HS-5 (cell line): ENCODE measurements around the gene MPP3.

ENCODE experiments used
- DNase-seq: peaks from one replicate; pipeline ENCODE4 v3.0.0-alpha.2; 2012; ENCODE audit warnings: low read depth

Gene MPP3

DNA sequence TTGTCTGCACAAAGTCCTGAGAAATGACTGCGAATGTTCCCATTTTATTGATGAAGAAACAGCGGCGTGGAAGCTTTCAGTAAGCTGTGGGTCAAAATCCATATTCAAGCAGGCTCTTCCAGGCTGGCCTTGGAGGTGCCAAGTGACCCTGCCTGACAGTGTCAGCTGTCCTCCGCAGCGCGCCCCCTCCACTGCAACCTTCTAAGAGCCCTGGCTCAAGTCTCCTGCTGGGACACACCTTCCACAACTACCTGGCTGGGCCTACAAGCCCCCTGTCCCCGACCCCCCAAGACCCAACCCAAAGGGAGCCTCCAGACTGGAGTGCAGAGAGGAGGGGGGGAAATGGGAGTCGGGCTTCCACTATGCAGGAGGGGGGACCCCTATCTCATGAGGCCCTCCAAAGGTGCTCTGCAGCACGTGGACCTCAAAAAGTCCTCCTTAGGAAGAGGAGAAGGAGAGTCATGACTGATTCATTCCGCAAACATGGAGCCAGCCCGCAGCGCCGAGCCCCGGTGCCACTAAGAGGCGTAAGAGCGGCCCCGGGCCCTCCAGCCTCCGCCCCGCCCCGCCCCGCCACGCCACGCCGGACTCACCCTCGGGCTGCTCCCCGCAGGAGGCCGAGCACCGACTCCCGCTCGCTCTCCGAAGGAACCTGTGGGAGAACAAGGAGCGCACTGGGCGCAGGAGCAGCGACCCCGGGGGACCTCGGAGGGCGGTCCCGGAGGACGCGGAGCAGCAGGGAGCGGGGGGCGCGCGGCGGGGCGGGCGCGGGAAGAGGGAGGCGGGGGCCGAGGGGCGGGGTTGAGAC, 574 bp downstream of the MPP3 start:
- peak; percentile 45 for DNase-seq

DNA sequence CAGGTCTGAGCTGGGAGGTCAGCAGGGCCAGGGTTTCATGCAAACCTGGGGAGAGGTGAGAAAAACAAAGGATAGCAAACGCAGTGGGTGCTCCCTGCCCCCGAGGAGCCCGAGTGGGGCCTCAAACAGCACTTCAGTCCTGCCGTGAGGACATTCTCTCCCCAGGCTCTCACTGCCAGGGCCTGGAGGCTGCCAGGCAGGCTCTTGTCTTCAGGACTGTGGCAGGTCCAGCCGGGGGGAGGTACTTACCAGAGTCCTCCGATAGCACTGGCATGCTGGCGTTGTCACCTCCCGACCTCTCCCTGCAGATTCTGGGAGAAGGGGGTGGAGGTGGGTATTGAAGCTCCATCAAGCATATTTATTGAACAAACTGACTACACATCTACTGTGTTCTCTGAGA, 1.3 kb downstream of the MPP3 start:
- DNase-seq, result no peak

DNA sequence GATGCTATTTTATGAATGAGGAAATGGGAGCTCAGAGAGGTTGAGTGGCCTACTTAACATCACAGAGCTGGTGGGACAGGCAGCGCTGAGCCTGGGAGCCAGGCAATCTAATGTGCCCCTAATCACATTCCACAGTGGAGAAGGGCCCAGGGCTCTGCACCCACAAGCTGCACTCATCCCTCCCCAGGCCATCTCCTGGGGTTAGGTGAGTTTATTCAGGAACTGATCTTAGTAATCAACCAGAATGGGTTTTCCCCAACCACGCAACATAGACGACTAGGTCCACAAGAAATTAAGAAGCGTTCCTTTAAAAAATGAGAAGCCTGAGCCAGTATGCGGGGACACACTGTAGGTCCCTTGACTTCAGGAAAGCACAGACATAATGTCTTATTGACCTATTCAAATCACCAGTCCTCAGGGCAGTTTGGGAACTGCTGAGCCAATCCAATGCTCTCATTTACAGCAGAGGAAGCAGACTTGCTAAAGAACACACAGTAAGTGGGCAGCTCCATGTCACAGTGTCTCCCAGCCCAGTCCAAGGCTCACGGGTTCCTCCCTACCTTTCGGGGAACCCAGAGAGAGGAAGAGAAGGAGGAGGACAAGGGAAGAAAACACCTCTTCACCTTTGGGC, 2.3 kb downstream of the MPP3 start:
- DNase-seq, result no peak

GRCh38 chr17:43829738-43830137, 3.2 kb downstream of the MPP3 start:
- DNase-seq, result no peak

- no peak for DNase-seq
These were observed 5.3 kb downstream of the MPP3 start for GRCh38 chr17:43827596-43827995.

GRCh38 chr17:43826206-43826605, 6.7 kb downstream of the MPP3 start:
- DNase-seq, result no peak

DNA sequence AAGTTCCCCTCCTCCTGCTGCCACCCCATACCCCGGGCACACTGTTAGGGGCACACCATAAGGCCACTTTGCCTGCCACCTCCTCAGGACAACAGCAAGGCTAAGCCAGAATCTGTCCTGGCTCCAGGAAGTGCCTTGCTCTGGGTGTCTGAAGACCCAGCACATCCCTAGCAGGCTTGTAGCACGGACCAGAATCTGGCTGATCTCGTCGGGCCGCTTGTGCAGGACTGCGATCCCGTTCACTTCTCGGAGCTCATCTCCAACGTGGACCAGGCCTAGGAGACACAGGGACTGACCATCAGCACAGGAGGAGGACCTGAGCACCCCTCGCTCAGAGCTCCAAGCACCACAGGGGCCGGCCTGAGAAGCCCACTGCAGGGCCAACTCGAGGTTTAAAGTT, 7.4 kb downstream of the MPP3 start:
- no peak for DNase-seq

DNA sequence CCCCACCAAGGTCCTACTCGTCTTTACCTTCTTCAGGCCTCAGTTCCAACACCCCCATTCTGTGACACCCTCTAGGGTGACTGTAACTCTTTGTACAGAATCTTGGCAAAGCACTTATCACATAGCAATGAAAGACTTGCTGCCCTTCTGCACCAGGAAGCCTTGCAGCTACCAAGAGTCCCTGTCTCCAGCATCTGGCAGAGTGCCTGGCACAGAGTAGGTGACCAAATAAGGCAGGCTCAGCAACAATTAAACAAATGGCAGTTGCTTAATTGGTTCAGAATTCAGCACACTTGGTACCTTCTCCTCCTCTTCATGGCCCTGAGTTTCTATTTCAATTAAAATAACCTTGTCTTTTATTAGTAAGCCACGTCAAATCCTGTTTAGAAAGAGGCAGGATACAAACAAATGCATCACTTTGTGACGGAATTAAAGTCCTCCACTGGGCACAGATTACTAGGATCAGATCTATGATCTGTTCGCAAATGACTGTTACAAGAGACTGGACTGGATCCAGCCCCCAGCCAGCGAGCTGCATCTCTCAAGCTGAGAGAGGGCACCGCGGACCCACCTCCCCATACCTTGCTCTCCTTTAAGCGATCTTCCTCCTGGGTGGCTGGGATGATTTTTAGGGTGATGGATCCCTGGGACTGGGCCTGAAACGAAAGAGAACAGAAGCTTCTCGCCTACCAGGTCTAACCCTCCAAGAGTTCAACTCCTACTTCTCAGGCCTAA, 9.4 kb downstream of the MPP3 start:
- DNase-seq, result no peak

DNA sequence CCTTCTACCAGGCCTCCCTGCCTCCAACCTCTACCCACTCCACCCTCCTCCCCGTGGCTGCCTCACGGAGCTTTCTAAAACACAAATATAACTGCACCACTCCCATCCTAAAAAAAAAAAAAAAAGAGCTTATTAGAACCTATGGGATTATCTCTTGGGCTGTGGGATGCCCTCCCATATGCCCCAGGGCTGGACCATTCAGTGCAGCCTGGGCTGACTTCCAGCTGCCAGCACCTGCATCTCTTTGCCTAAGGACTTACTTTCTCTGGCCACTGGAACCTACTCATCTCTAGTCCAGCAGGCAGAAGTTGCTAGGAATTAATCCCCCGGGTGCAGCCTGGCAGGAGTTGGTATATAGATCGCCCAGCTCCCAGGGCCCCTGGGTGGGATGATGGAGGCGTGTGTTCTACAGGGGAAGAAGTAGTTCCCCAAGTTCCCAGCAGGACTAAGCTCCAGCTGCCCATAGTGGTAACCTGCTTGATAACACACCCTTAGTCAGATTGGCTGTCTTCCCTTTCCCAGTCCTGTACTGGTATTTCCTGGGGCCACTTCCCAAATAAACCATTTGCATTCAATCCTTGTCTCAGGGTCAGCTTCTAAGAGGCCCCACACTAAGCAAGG, 10.3 kb downstream of the MPP3 start:
- no peak for DNase-seq

GRCh38 chr17:43820759-43821158, 12.2 kb downstream of the MPP3 start:
- no peak for DNase-seq

- no peak for DNase-seq
These were observed 14.0 kb downstream of the MPP3 start for GRCh38 chr17:43818966-43819365.

- no peak for DNase-seq
These were observed 15.1 kb downstream of the MPP3 start for GRCh38 chr17:43817826-43818225.

- DNase-seq, result no peak
These were observed 16.3 kb downstream of the MPP3 start for GRCh38 chr17:43816336-43817320.

DNA sequence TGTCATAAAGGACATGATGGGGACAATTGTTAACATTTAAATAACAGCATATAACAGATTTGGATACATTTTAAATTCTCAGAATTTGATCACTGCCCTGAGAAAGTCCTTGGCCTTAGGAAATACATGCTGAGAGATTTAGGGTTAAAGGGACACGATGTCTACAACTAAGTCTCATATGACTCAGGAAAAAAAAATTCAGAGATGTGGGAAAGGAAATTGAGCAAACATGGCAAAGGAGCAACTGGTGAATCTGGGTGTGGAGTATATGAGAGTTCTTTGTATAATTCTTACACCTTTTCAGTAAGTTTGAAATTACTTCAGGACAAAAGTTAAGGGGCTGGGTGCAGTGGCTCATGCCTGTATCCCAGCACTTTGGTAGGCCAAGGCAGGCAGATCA, 18.2 kb downstream of the MPP3 start:
- DNase-seq, result no peak

DNA sequence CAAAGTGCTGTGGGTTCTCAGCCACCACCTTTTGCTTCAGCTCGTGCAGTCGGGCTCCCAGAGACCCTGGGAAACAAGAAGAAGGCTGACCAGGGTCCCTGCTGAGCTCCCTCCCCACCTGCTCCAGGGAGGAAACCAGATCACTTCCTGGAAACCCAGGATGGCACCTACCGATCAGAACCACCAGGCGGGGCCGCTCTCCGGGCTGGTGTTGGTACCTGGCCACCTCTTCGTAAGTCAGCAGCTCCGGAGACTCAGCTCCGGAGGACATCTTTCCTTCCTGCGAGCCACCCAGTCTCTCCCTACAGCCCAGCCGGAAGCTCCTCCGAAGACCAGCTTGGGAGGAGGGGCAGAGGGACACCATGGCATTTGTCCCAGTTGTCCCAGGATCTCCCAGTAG, 18.9 kb downstream of the MPP3 start:
- no peak for DNase-seq

- DNase-seq, result no peak
These were observed 19.6 kb downstream of the MPP3 start for GRCh38 chr17:43813386-43813785.

- DNase-seq, result no peak
These were observed 20.3 kb downstream of the MPP3 start for GRCh38 chr17:43812396-43813265.

DNA sequence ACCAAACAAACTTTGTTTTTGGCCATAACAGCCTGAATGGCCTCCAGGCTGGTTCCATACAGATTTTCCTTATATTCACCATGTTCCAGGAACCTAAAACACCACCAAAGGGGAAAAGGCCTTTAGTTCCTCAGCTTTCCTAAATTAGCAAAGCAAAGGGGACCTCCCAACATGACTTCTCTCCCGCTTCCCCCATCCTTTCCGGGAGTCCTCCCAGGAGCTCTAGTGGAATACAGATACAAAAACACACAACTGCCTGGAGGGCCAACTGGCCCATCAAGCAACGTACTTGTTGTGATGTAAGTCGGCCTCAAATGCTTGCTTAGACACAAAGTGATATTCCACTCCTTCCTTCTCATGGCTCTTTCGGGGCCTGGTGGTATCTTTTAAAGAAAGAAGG, 22.1 kb downstream of the MPP3 start:
- no peak for DNase-seq

DNA sequence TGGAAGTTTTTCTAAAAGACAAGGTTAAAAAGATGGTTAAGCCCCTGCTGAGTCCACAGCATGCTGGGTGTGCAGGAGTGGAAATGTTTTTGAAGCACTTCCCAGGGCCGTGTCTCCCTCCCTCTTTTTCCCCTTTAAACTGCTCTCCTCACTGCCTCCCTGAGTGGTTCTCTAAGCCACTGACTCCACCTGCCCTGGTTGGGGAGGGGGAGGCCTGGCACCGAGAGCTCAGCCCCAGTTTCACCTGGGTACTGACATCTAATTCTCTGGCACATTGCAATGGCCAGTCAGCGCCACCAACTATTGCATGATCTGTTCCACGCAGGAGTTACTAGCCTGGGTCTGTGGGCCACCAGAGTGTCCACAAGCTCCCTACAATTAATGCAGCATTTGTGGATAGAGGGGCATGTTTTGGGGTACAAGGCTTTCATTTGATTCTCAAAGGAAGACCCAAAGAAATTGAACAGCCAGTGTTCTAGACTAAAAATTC, 22.7 kb downstream of the MPP3 start:
- DNase-seq, result no peak

- DNase-seq, result no peak
These were observed 23.8 kb downstream of the MPP3 start for GRCh38 chr17:43809121-43809520.
